MM.1S (cell line): Measurements from ENCODE around the gene ACACB.

Source experiments
- DNase-seq: peaks from one replicate; pipeline ENCODE4 v3.0.0-alpha.2; 2015
- H2AFZ ChIP-seq: fragments of 300-600 bp; sonication (generic); 2 replicates; pipeline ENCODE4 v1.6.0; 2016; ENCODE audit warnings: antibody characterized with exemption, low read length
- H3F3A ChIP-seq: fragments of 300-600 bp; sonication (generic); 2 replicates; pipeline ENCODE4 v1.6.1; 2016; ENCODE audit warnings: mild to moderate bottlenecking, antibody characterized with exemption, low read length, moderate library complexity, mixed read lengths; ENCODE audit not compliant: insufficient read depth
- H3K27ac ChIP-seq: fragments of 300-600 bp; sonication (generic); 2 replicates; pipeline ENCODE4 v1.5.1; 2016; ENCODE audit warnings: mild to moderate bottlenecking, low read length
- H3K27me3 ChIP-seq: fragments of 300-600 bp; sonication (generic); replicated peaks from 2 replicates; pipeline ENCODE4 v1.6.0; 2016; ENCODE audit warnings: low read length; ENCODE audit not compliant: insufficient read depth
- H3K36me3 ChIP-seq: fragments of 300-600 bp; sonication (generic); replicated peaks from 2 replicates; pipeline ENCODE4 v1.6.1; 2016; ENCODE audit warnings: mild to moderate bottlenecking, low read length, mixed read lengths; ENCODE audit not compliant: insufficient read depth
- H3K4me1 ChIP-seq: fragments of 300-600 bp; sonication (generic); 2 replicates; pipeline ENCODE4 v1.6.1; 2016; ENCODE audit warnings: low read length, mixed read lengths
- H3K4me2 ChIP-seq: fragments of 300-600 bp; sonication (generic); 2 replicates; pipeline ENCODE4 v1.6.0; 2016; ENCODE audit warnings: low read depth, low read length
- H3K4me3 ChIP-seq: fragments of 300-600 bp; sonication (generic); 2 replicates; pipeline ENCODE4 v1.5.1; 2016; ENCODE audit warnings: low read length, mixed read lengths
- H3K79me2 ChIP-seq: fragments of 300-600 bp; sonication (generic); 2 replicates; pipeline ENCODE4 v1.6.1; 2016; ENCODE audit warnings: mixed run types, low read length, mixed read lengths
- H3K9ac ChIP-seq: fragments of 300-600 bp; sonication (generic); 2 replicates; pipeline ENCODE4 v1.6.1; 2016; ENCODE audit warnings: low read length, mixed read lengths
- H3K9me2 ChIP-seq: fragments of 300-600 bp; sonication (generic); replicated peaks from 2 replicates; pipeline ENCODE4 v1.6.1; 2016; ENCODE audit warnings: mild to moderate bottlenecking, low read length, mixed read lengths; ENCODE audit not compliant: insufficient read depth
- H3K9me3 ChIP-seq: fragments of 300-600 bp; sonication (generic); replicated peaks from 2 replicates; pipeline ENCODE4 v1.6.1; 2016; ENCODE audit warnings: mild to moderate bottlenecking, low read length, mixed read lengths; ENCODE audit not compliant: insufficient read depth
- H4K20me1 ChIP-seq: fragments of 300-600 bp; sonication (generic); 2 replicates; pipeline ENCODE4 v1.6.1; 2016; ENCODE audit warnings: mild to moderate bottlenecking, low read length, moderate library complexity, mixed read lengths; ENCODE audit not compliant: insufficient read depth
- CTCF ChIP-seq: fragments of 300-600 bp; sonication (generic); IDR thresholded peaks from 2 replicates; pipeline ENCODE4 v1.5.1; 2016; ENCODE audit warnings: antibody characterized with exemption, low read length, mixed read lengths
- EZH2 ChIP-seq: fragments of 300-600 bp; sonication (generic); optimal IDR thresholded peaks from 2 replicates; pipeline ENCODE3; 2017; ENCODE audit warnings: low read depth, mild to moderate bottlenecking, antibody characterized with exemption, low read length, mixed read lengths
- EZH2phosphoT487 ChIP-seq: fragments of 300-600 bp; sonication (generic); IDR thresholded peaks from 2 replicates; pipeline ENCODE4 v1.6.1; 2018; ENCODE audit warnings: antibody characterized with exemption, low read length

ACACB gene

GRCh38 chr12:109109746-109110350, 6.5 kb upstream of the ACACB start:
- peak overlapping the region; percentile 83; the same call in 1 of the 2 replicates for H3K27ac ChIP-seq
- peaks cover 3% of the 10 kb centered on the region; the same call in 1 of the 2 replicates for H3K79me2 ChIP-seq
- DNase-seq, result no peak
- H3F3A ChIP-seq, result peaks cover 42% of the 10 kb centered on the region
- peaks cover 29% of the 10 kb centered on the region for H3K4me1 ChIP-seq
- no peaks in the 10 kb centered on the region for H3K27me3 ChIP-seq
- H3K9me2 ChIP-seq, result no peaks in the 10 kb centered on the region
- H3K4me2 ChIP-seq, result no peak overlapping the region
- no peak overlapping the region for H3K9ac ChIP-seq
- H3K36me3 ChIP-seq, result no peaks in the 10 kb centered on the region; the same call in none of the 2 replicates
- no peak overlapping the region for H3K4me3 ChIP-seq
- H4K20me1 ChIP-seq, result no peaks in the 10 kb centered on the region
- no peaks in the 10 kb centered on the region for H3K9me3 ChIP-seq
- TF ChIP-seq EZH2, result no peak
- TF ChIP-seq CTCF, result no peak
- H2AFZ ChIP-seq, result no peak overlapping the region

- H3K27ac ChIP-seq, result peak overlapping the region; percentile 83
Observed at GRCh38 chr12:109110988-109111495, 5.3 kb upstream of the ACACB start.

GRCh38 chr12:109112720-109113465, 3.5 kb upstream of the ACACB start:
- no peak overlapping the region for H3K9ac ChIP-seq
- H3K27ac ChIP-seq, result peak overlapping the region; percentile 81; the same call in 1 of the 2 replicates
- H3F3A ChIP-seq, result peaks cover 46% of the 10 kb centered on the region
- no peak for DNase-seq
- H2AFZ ChIP-seq, result no peak overlapping the region
- H4K20me1 ChIP-seq, result no peaks in the 10 kb centered on the region
- H3K36me3 ChIP-seq, result no peaks in the 10 kb centered on the region; the same call in 1 of the 2 replicates
- peaks cover 49% of the 10 kb centered on the region for H3K4me1 ChIP-seq
- no peaks in the 10 kb centered on the region for H3K9me3 ChIP-seq
- no peaks in the 10 kb centered on the region for H3K27me3 ChIP-seq
- no peak overlapping the region for H3K4me3 ChIP-seq
- no peak overlapping the region for H3K4me2 ChIP-seq
- TF ChIP-seq CTCF (no peak), EZH2 (no peak), EZH2phosphoT487 (no peak)
- no peaks in the 10 kb centered on the region for H3K9me2 ChIP-seq
- H3K79me2 ChIP-seq, result peaks cover 6% of the 10 kb centered on the region; the same call in 1 of the 2 replicates

More at GRCh38 chr12:109110988-109111495, 5.3 kb upstream of the ACACB start:
- Histone ChIP-seq H3K4me3 (peak overlapping the region; percentile 64), H3K9me2 (no peaks in the 10 kb centered on the region), H3K79me2 (peaks cover 6% of the 10 kb centered on the region; the same call in 1 of the 2 replicates), H3K9ac (peak overlapping the region; percentile 73), H3K4me2 (peak overlapping the region; percentile 67), H3F3A (peaks cover 46% of the 10 kb centered on the region), H3K4me1 (peaks cover 41% of the 10 kb centered on the region), H4K20me1 (no peaks in the 10 kb centered on the region), H3K9me3 (no peaks in the 10 kb centered on the region), H3K36me3 (no peaks in the 10 kb centered on the region; the same call in none of the 2 replicates), H2AFZ (peak overlapping the region; percentile 46; the same call in 1 of the 2 replicates), H3K27me3 (no peaks in the 10 kb centered on the region)
- DNase-seq, result peak; percentile 55
- TF ChIP-seq CTCF, result no peak
- no peak for TF ChIP-seq EZH2
- no peak for TF ChIP-seq EZH2phosphoT487
